ENCODE results near the gene NDUFA7. TPM values are rescaled to one million over a fixed set of nuclear protein-coding genes. Genes with fewer than 3 reads are reported as not detected.
A peak's percentile ranks its signal among the peaks of the same experiment; 100 is the strongest.

The NDUFA7 gene
- polyA plus RNA-seq, 2 of the 4 experiments (the other 2 are of a cell fraction) = 29.7 to 40.2 TPM

DNA sequence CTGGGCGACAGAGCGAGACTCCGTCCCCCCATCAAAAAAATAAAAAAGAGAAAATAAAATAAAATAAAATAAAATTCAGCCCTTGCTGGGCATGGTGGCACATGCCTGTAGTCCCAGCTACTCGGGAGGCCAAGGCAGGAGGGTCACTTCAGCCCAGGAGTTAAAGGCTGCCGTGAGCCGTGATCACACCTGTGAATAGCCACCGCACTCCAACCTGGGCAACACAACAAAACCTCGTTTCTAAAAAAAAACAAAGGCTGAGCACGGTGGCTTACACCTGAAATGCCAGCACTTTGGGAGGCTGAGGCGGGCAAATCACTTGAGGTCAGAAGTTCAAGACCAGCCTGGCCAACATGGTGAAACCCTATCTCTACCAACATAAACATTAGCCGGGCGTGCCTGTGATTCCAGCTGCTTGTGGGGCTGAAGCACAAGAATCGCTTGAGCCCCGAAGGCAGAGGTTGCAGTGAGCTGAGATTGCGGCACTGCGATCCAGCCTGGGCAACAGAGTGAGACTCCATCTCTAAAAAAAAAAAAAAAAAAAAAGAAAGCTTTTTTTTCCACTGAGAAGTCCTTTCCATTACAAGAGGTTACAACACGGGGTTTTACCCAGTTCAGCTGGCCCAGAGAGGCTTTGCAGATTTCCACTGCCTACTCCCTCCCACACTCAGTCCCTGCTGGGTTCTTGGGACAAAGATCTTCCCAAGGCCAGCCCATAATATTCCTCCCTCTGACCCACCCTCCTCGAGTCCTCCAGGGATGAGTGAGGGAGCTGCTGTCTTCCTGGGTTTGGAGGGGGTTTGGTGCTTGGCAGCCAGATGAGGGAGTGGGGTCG lies 49.2 kb upstream of the NDUFA7 start:
- no peak overlapping the region for H3K4me3 ChIP-seq
- no peak for FAIRE-seq
- no peak; a peak in 1 of 6 replicates for ATAC-seq
- ChIA-PET CTCF (interaction anchor here (0.6 to 1.2 kb wide), 2 partner anchors 16 kb away, joined by 3 to 4 read pairs; no protein-coding TSS in a partner anchor), POLR2A (interaction anchor here (0.6 to 0.7 kb wide), 2 partner anchors 8 to 22 kb away, joined by 3 to 4 read pairs; no protein-coding TSS in a partner anchor)
- H3K4me1 ChIP-seq = peaks cover 41% of the 10 kb centered on the region
- no peaks in the 10 kb centered on the region for H3K9me3 ChIP-seq
- 78% methylated on average over 19 of the region's 19 CpGs for WGBS (ENCODE audit: missing lambda C conversion rate)
- no peak for DNase-seq (ENCODE audit: low read depth in 1 of 2, low spot score in 1 of 2)
- H3K27ac ChIP-seq = peak overlapping the region in 1 of 2 experiments; percentile 39; a peak in 1 of 6 replicates
- TF ChIP-seq, protein P1, sequence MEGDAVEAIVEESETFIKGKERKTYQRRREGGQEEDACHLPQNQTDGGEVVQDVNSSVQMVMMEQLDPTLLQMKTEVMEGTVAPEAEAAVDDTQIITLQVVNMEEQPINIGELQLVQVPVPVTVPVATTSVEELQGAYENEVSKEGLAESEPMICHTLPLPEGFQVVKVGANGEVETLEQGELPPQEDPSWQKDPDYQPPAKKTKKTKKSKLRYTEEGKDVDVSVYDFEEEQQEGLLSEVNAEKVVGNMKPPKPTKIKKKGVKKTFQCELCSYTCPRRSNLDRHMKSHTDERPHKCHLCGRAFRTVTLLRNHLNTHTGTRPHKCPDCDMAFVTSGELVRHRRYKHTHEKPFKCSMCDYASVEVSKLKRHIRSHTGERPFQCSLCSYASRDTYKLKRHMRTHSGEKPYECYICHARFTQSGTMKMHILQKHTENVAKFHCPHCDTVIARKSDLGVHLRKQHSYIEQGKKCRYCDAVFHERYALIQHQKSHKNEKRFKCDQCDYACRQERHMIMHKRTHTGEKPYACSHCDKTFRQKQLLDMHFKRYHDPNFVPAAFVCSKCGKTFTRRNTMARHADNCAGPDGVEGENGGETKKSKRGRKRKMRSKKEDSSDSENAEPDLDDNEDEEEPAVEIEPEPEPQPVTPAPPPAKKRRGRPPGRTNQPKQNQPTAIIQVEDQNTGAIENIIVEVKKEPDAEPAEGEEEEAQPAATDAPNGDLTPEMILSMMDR (IDR thresholded peaks at IDR 0.05) = no peak
- TF ChIP-seq POLR2AphosphoS2 (conservative IDR thresholded peaks at IDR 0.05; ENCODE audit: low read length) (peak; percentile 67; the same call in 1 of the 2 replicates), MYC (IDR thresholded peaks at IDR 0.05; ENCODE audit: borderline replicate concordance, low read length) (no peak), ZFP36 (IDR thresholded peaks at IDR 0.05; ENCODE audit: borderline replicate concordance, partially characterized antibody) (no peak)
- H3K4me2 ChIP-seq = no peak overlapping the region; the same call in 2 of the 3 replicates

DNA sequence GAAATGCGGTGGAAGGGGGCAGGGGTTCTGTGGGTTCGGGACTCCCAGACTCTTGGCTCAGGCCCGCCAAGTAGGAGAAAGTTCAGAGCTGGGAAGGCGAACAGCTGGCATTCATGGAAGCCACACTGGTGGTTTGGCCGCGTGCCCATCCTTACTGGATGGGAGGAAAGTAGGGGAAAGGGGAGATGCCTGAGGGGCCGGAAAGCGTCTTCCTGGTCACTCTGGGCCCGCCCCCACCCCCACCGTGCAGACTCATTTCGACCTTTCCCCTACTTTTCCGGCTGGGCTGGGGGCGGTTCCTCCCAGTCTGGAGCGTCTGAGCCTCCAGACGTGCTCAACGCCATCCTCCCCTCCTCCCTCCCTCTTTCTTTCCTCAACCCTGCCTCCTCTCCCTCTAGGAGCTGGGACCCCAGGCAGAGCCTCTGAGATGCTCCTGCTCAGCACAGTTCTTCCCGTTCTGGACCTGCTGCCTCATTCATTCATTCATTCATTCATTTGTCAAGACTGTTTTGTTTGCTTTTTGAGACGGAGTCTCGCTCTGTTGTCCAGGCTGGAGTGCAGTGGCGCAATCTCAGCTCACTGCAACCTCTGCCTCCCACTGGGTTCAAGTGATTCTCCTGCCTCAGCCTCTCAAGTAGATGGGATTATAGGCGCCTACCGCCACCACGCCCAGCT lies 46.3 kb upstream of the NDUFA7 start:
- CTCF ChIA-PET = interaction anchor here (0.6 to 2.4 kb wide), 5 partner anchors 10 to 31 kb away, joined by 3 to 17 read pairs (median 3); no protein-coding TSS in a partner anchor
- POLR2A ChIA-PET = interaction anchor here (0.6 to 0.7 kb wide), 3 partner anchors 9 to 1753 kb away, joined by 5 read pairs; partner anchors contain the start of gene RAB11B

More for the DNA sequence above, 46.3 kb upstream of the NDUFA7 start:
- peak overlapping the region; percentile 85 for H3K4me2 ChIP-seq
- WGBS (ENCODE audit: missing lambda C conversion rate) = 26% methylated on average over 20 of the region's 23 CpGs
- DNase-seq (ENCODE audit: low read depth in 1 of 2, low spot score in 1 of 2) (peak in 1 of 2 experiments; percentile 79), FAIRE-seq (no peak), ATAC-seq (peak in 1 of 2 experiments; percentile 18; a peak in 3 of 6 replicates)
- H3K4me1 ChIP-seq = peaks cover 43% of the 10 kb centered on the region
- TF ChIP-seq HEYL (CRISPR knock-in tag; IDR thresholded peaks at IDR 0.05) (no peak), KDM5A (IDR thresholded peaks at IDR 0.05) (no peak), NFE2L2 (conservative IDR thresholded peaks at IDR 0.05; ENCODE audit: low read length) (no peak), JUNB (IDR thresholded peaks at IDR 0.05) (no peak), POLR2A (IDR thresholded peaks at IDR 0.05; ENCODE audit: low read length) (no peak), RARB (CRISPR knock-in tag; IDR thresholded peaks at IDR 0.05) (no peak), ZSCAN20 (CRISPR knock-in tag; IDR thresholded peaks at IDR 0.05) (no peak), GATA3 (IDR thresholded peaks at IDR 0.05; ENCODE audit: borderline replicate concordance) (peak; percentile 45; the same call in 1 of the 2 replicates), JUN (IDR thresholded peaks at IDR 0.05) (0 out of 5 replicates have a peak, but pooled peaks of 1 of the 2 experiments have one; percentile 35), HOXA7 (CRISPR knock-in tag; IDR thresholded peaks at IDR 0.05) (no peak), CEBPB (IDR thresholded peaks at IDR 0.05) (peak in 1 of 2 experiments; percentile 75; a peak in 2 of 4 replicates), POLR2AphosphoS2 (conservative IDR thresholded peaks at IDR 0.05; ENCODE audit: low read length) (no peak), RNF2 (IDR thresholded peaks at IDR 0.05; ENCODE audit: borderline replicate concordance, low read depth) (no peak), ZNF302 (CRISPR knock-in tag; IDR thresholded peaks at IDR 0.05) (no peak), MYC (IDR thresholded peaks at IDR 0.05; ENCODE audit: borderline replicate concordance, low read length) (no peak)
- TF ChIP-seq, protein P2, sequence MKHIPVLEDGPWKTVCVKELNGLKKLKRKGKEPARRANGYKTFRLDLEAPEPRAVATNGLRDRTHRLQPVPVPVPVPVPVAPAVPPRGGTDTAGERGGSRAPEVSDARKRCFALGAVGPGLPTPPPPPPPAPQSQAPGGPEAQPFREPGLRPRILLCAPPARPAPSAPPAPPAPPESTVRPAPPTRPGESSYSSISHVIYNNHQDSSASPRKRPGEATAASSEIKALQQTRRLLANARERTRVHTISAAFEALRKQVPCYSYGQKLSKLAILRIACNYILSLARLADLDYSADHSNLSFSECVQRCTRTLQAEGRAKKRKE (CRISPR knock-in tag; IDR thresholded peaks at IDR 0.05; ENCODE audit: low read depth) = 0 out of 2 replicates have a peak, but pooled peaks have one; percentile 26
- TF ChIP-seq, protein P3, sequence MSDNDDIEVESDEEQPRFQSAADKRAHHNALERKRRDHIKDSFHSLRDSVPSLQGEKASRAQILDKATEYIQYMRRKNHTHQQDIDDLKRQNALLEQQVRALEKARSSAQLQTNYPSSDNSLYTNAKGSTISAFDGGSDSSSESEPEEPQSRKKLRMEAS (IDR thresholded peaks at IDR 0.05) = 0 out of 2 replicates have a peak, but pooled peaks have one; percentile 38
- TF ChIP-seq, protein P4, sequence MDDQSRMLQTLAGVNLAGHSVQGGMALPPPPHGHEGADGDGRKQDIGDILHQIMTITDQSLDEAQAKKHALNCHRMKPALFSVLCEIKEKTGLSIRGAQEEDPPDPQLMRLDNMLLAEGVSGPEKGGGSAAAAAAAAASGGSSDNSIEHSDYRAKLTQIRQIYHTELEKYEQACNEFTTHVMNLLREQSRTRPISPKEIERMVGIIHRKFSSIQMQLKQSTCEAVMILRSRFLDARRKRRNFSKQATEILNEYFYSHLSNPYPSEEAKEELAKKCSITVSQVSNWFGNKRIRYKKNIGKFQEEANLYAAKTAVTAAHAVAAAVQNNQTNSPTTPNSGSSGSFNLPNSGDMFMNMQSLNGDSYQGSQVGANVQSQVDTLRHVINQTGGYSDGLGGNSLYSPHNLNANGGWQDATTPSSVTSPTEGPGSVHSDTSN (IDR thresholded peaks at IDR 0.05) = peak; percentile 53; the same call in 1 of the 2 replicates
- TF ChIP-seq, protein P5, sequence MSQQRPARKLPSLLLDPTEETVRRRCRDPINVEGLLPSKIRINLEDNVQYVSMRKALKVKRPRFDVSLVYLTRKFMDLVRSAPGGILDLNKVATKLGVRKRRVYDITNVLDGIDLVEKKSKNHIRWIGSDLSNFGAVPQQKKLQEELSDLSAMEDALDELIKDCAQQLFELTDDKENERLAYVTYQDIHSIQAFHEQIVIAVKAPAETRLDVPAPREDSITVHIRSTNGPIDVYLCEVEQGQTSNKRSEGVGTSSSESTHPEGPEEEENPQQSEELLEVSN (IDR thresholded peaks at IDR 0.05; ENCODE audit: borderline replicate concordance, low read depth) = no peak
- no peaks in the 10 kb centered on the region for H3K9me3 ChIP-seq
- peak overlapping the region; percentile 25; the same call in 1 of the 3 replicates for H3K4me3 ChIP-seq
- H3K27ac ChIP-seq = peak overlapping the region; percentile 51 to 79; a peak in 5 of 6 replicates

All from A549 (cell line).